ENCODE data around the gene ANO1.

- no peak for TF ChIP-seq CTCF (IDR thresholded peaks at IDR 0.05; ENCODE audit: low read length)
- TF ChIP-seq EZH2 (IDR thresholded peaks at IDR 0.05; ENCODE audit: borderline replicate concordance, low read length): no peak
These were observed 27.9 kb upstream of the ANO1 start for GRCh38 chr11:70050243-70050642.
